H1 (cell line): ENCODE measurements around the gene SEMA3E. TPM values are rescaled to one million over a fixed set of nuclear protein-coding genes. Genes with fewer than 3 reads are reported as not detected.

ENCODE experiments used
- CTCF ChIA-PET: fragments of 300-600 bp; sonication (Branson Sonifier 250); formaldehyde crosslinking; loops from one replicate; lab custom pipeline; 2021; ENCODE audit not compliant: partially characterized antibody; lab: Charles Lee
- POLR2A ChIA-PET: fragments of 300-600 bp; sonication (Branson Sonifier 250); formaldehyde crosslinking; loops from one replicate; lab custom pipeline; 2021; ENCODE audit warnings: inconsistent platforms; ENCODE audit not compliant: partially characterized antibody; lab: Charles Lee
- DNase-seq, 2 experiments: peaks; one replicate each; pipeline versions ENCODE4 v3.0.0 to v3.0.0-alpha.2; 2010 to 2022; ENCODE audit warnings: low spot score in 2 of 2, low read depth in 1 of 2, mixed read lengths in 1 of 2
- FAIRE-seq: peaks from 2 replicates; lab custom pipeline; 2011; peaks lifted over from hg19 to GRCh38; lab: Jason Lieb, UNC
- H2AFZ ChIP-seq: 2 replicates; pipeline ENCODE4 v1.8.1; 2012; ENCODE audit warnings: low read length, inconsistent platforms
- H2AK5ac ChIP-seq: 2 replicates; pipeline ENCODE4 v1.6.1; 2013; ENCODE audit warnings: low read depth, low read length
- H2BK120ac ChIP-seq: replicated peaks from 2 replicates; pipeline ENCODE3; 2013; ENCODE audit warnings: low read depth, low read length, inconsistent platforms
- H2BK12ac ChIP-seq: 2 replicates; pipeline ENCODE4 v1.6.1; 2013; ENCODE audit warnings: low read depth, low read length
- H2BK15ac ChIP-seq: 2 replicates; pipeline ENCODE4 v1.6.1; 2013; ENCODE audit warnings: low read length
- H2BK20ac ChIP-seq: 2 replicates; pipeline ENCODE4 v1.6.1; 2013; ENCODE audit warnings: low read length
- H2BK5ac ChIP-seq: 2 replicates; pipeline ENCODE4 v1.6.1; 2013; ENCODE audit warnings: low read depth, low read length
- H3K14ac ChIP-seq: 2 replicates; pipeline ENCODE4 v1.6.1; 2013; ENCODE audit warnings: inconsistent platforms; ENCODE audit not compliant: insufficient read length
- H3K18ac ChIP-seq: 2 replicates; pipeline ENCODE4 v1.6.1; 2013; ENCODE audit warnings: low read length; ENCODE audit errors: extremely low read depth
- H3K23ac ChIP-seq: 2 replicates; pipeline ENCODE4 v1.6.1; 2013; ENCODE audit warnings: inconsistent platforms; ENCODE audit not compliant: insufficient read length
- H3K23me2 ChIP-seq: 2 replicates; pipeline ENCODE4 v1.6.1; 2013; ENCODE audit warnings: low read depth, low read length
- H3K27ac ChIP-seq: 2 replicates; pipeline ENCODE4 v1.6.1; 2011; ENCODE audit warnings: low read depth, low read length, inconsistent platforms
- H3K27me3 ChIP-seq, 4 experiments: replicated peaks in 1 of 4; 1 replicate in 1 of 4; 2 replicates in 3 of 4; pipeline versions ENCODE4 v1.6.1 to v1.8.1; 2011 to 2013; ENCODE audit warnings: low read length in 3 of 4, mild to moderate bottlenecking in 3 of 4, inconsistent platforms in 2 of 4, mixed read lengths in 2 of 4, moderate library complexity in 1 of 4; ENCODE audit not compliant: control insufficient read depth in 3 of 4, insufficient read depth in 3 of 4; ENCODE audit errors: extremely low read depth in 1 of 4
- H3K36me3 ChIP-seq, 4 experiments: 2 replicates each; pipeline versions ENCODE4 v1.6.1 to v1.8.1; 2011 to 2013; ENCODE audit warnings: mild to moderate bottlenecking in 4 of 4, low read length in 3 of 4, moderate library complexity in 2 of 4, control low read depth in 1 of 4, inconsistent platforms in 1 of 4; ENCODE audit not compliant: insufficient read depth in 4 of 4, control insufficient read depth in 2 of 4
- H3K4ac ChIP-seq: replicated peaks from 2 replicates; pipeline ENCODE3; 2013; ENCODE audit warnings: low read length, low read depth, mixed read lengths, inconsistent platforms; ENCODE audit not compliant: insufficient read length
- H3K4me1 ChIP-seq, 4 experiments: replicated peaks in 1 of 4; 1 replicate in 1 of 4; 2 replicates in 3 of 4; pipeline versions ENCODE4 v1.6.1 to v1.8.1; 2011 to 2013; ENCODE audit warnings: low read length in 3 of 4, inconsistent platforms in 2 of 4, mixed read lengths in 1 of 4; ENCODE audit not compliant: insufficient read depth in 4 of 4, control insufficient read depth in 3 of 4
- H3K4me2 ChIP-seq, 2 experiments: 2 replicates each; pipeline versions ENCODE4 v1.6.1 to v1.8.1; 2011 to 2013; ENCODE audit warnings: low read depth in 2 of 2, low read length in 2 of 2, control low read depth in 1 of 2, inconsistent platforms in 1 of 2, mild to moderate bottlenecking in 1 of 2; ENCODE audit not compliant: insufficient read depth in 1 of 2
- H3K4me3 ChIP-seq, 4 experiments: fragments of 200-600, 300-600 bp in 1 of 4; sonication (generic), shearing (Covaris generic), sonication (Bioruptor Twin) in 1 of 4; 2 replicates each; pipeline versions ENCODE4 v1.5.1 to v1.8.1; 2011 to 2016; ENCODE audit warnings: low read length in 4 of 4, low read depth in 3 of 4, control low read depth in 2 of 4, inconsistent platforms in 2 of 4, mild to moderate bottlenecking in 2 of 4, mixed read lengths in 1 of 4, moderate library complexity in 1 of 4; ENCODE audit not compliant: insufficient read depth in 2 of 4; ENCODE audit errors: extremely low read depth in 1 of 4
- H3K56ac ChIP-seq: replicated peaks from 2 replicates; pipeline ENCODE3; 2013; ENCODE audit warnings: low read depth, mild to moderate bottlenecking, mixed read lengths, low read length, inconsistent platforms; ENCODE audit not compliant: insufficient read length
- H3K79me1 ChIP-seq: 2 replicates; pipeline ENCODE4 v1.6.1; 2013; ENCODE audit warnings: low read depth, low read length, control low read depth
- H3K79me2 ChIP-seq, 2 experiments: 2 replicates each; pipeline versions ENCODE4 v1.6.1 to v1.8.1; 2012 to 2013; ENCODE audit warnings: low read length in 2 of 2, mild to moderate bottlenecking in 2 of 2, inconsistent platforms in 1 of 2; ENCODE audit not compliant: insufficient read depth in 2 of 2, control insufficient read depth in 1 of 2
- H3K9ac ChIP-seq, 4 experiments: replicated peaks in 1 of 4; 1 replicate in 1 of 4; 2 replicates in 3 of 4; pipeline versions ENCODE4 v1.6.1 to v1.8.1; 2011 to 2013; ENCODE audit warnings: low read depth in 3 of 4, low read length in 3 of 4, control low read depth in 2 of 4, mild to moderate bottlenecking in 2 of 4, moderate library complexity in 2 of 4, inconsistent platforms in 1 of 4; ENCODE audit errors: extremely low read depth in 1 of 4
- H3K9me3 ChIP-seq, 2 experiments: 2 replicates each; pipeline versions ENCODE4 v1.6.1 to v1.8.1; 2012 to 2013; ENCODE audit warnings: mild to moderate bottlenecking in 2 of 2, moderate library complexity in 2 of 2, control low read depth in 1 of 2, inconsistent platforms in 1 of 2, low read depth in 1 of 2, low read length in 1 of 2, mixed read lengths in 1 of 2; ENCODE audit not compliant: insufficient read depth in 2 of 2
- H4K20me1 ChIP-seq, 2 experiments: replicated peaks in 1 of 2; 2 replicates each; pipeline versions ENCODE3 to v1.8.1; 2011 to 2013; ENCODE audit warnings: inconsistent platforms in 2 of 2, low read length in 2 of 2, mild to moderate bottlenecking in 1 of 2; ENCODE audit not compliant: insufficient read depth in 2 of 2, control insufficient read depth in 1 of 2
- H4K5ac ChIP-seq: 2 replicates; pipeline ENCODE4 v1.6.1; 2013; ENCODE audit warnings: low read length, low read depth, mixed read lengths, inconsistent platforms; ENCODE audit not compliant: insufficient read length
- H4K8ac ChIP-seq: 2 replicates; pipeline ENCODE4 v1.8.0; 2013; ENCODE audit warnings: mild to moderate bottlenecking, moderate library complexity, low read length, inconsistent platforms; ENCODE audit not compliant: insufficient read depth; ENCODE audit errors: extremely low read depth
- H4K91ac ChIP-seq: replicated peaks from 2 replicates; pipeline ENCODE3; 2013; ENCODE audit warnings: low read length, mixed read lengths, inconsistent platforms; ENCODE audit not compliant: insufficient read length
- BRCA1 ChIP-seq: IDR thresholded peaks from 2 replicates; pipeline ENCODE4 v1.6.1; 2012; ENCODE audit warnings: low read depth, low read length, improper control_type of control experiment
- CBX8 ChIP-seq: fragments of 300-800, 300-1000 bp; sonication (generic); IDR thresholded peaks from 2 replicates; pipeline ENCODE4 v1.7.1; 2016; ENCODE audit warnings: low read depth, low read length, borderline replicate concordance
- CEBPB ChIP-seq: IDR thresholded peaks from 2 replicates; pipeline ENCODE4 v1.6.1; 2012; ENCODE audit warnings: low read depth, low read length
- GABPA ChIP-seq: IDR thresholded peaks from 2 replicates; pipeline ENCODE4 v1.6.1; 2011; ENCODE audit warnings: mild to moderate bottlenecking, low read length, moderate library complexity, borderline replicate concordance; ENCODE audit not compliant: insufficient read depth
- HDAC2 ChIP-seq, 2 experiments: fragments of 300-600 bp in 1 of 2; sonication (generic) in 1 of 2; IDR thresholded peaks; 2 replicates each; pipeline ENCODE4 v1.6.1; 2011 to 2012; ENCODE audit warnings: low read depth in 2 of 2, low read length in 2 of 2, mild to moderate bottlenecking in 2 of 2, moderate library complexity in 2 of 2, borderline replicate concordance in 1 of 2, inconsistent platforms in 1 of 2
- KDM1A ChIP-seq: fragments of 200-600, 300-600 bp; sonication (generic); IDR thresholded peaks from 2 replicates; pipeline ENCODE4 v1.7.1; 2016; ENCODE audit warnings: mild to moderate bottlenecking, low read length, borderline replicate concordance
- NRF1 ChIP-seq: IDR thresholded peaks from 2 replicates; pipeline ENCODE4 v1.6.1; 2011; ENCODE audit warnings: mild to moderate bottlenecking, low read depth, low read length, improper control_type of control experiment
- PHF8 ChIP-seq: fragments of 200-600 bp; sonication (generic); conservative IDR thresholded peaks from 2 replicates; pipeline ENCODE4 v1.7.1; 2012; ENCODE audit warnings: low read depth, mild to moderate bottlenecking, inconsistent platforms, low read length, moderate library complexity
- RNF2 ChIP-seq: fragments of 200-900, 300-1000 bp; sonication (generic); IDR thresholded peaks from 2 replicates; pipeline ENCODE4 v1.7.1; 2016; ENCODE audit warnings: borderline replicate concordance, low read depth, mild to moderate bottlenecking, antibody characterized with exemption, low read length; ENCODE audit not compliant: poor library complexity, severe bottlenecking; ENCODE audit errors: missing control alignments
- SIX5 ChIP-seq: IDR thresholded peaks from 2 replicates; pipeline ENCODE4 v1.6.1; 2011; ENCODE audit warnings: mild to moderate bottlenecking, low read depth, low read length
- SP4 ChIP-seq: IDR thresholded peaks from 2 replicates; pipeline ENCODE4 v1.6.1; 2012; ENCODE audit warnings: low read length, inconsistent platforms
- SUZ12 ChIP-seq: fragments of 200-600 bp; sonication (generic); IDR thresholded peaks from 2 replicates; pipeline ENCODE4 v1.6.1; 2012; ENCODE audit warnings: mild to moderate bottlenecking, inconsistent platforms, low read length, moderate library complexity, mixed read lengths
- ZNF274 ChIP-seq: IDR thresholded peaks from 2 replicates; pipeline ENCODE4 v1.7.0; 2012; ENCODE audit warnings: low read length, borderline replicate concordance; ENCODE audit errors: extremely low read depth
- polyA plus RNA-seq, 7 experiments: library from polyadenylated mRNA; depleted of rRNA in 3 of 7; stranded (reverse) in 5 of 7; unstranded in 2 of 7; fragments of >200 nt in 5 of 7; fragments of 200-250 nt in 2 of 7; gene quantifications; 1 replicate in 5 of 7; 2 replicates in 1 of 7; 4 replicates in 1 of 7; pipeline versions ENCODE4 v1.2.1 to v1.2.3, GENCODE V29; 2011 to 2013; ENCODE audit warnings: missing spikeins in 2 of 7, mixed read lengths in 2 of 7
- total RNA-seq: library from RNA; stranded (reverse); fragmentation: NEBNext Ultra II Directional; extraction: Animal tissue kit (Norgen Biotek cat#: 25700); gene quantifications from 2 replicates; pipeline ENCODE4 v1.2.1, GENCODE V29; 2021
- TF ChIP-seq, protein P1 (sequence below): IDR thresholded peaks from 2 replicates; pipeline ENCODE4 v1.6.1; 2012; ENCODE audit warnings: low read length, inconsistent platforms

SEMA3E gene
- total and polyA plus RNA-seq, 2 of the 8 experiments (the other 6 are each of a cell fraction or from before 2014, with no cell fraction given), result 0.93 to 0.94 TPM

DNA sequence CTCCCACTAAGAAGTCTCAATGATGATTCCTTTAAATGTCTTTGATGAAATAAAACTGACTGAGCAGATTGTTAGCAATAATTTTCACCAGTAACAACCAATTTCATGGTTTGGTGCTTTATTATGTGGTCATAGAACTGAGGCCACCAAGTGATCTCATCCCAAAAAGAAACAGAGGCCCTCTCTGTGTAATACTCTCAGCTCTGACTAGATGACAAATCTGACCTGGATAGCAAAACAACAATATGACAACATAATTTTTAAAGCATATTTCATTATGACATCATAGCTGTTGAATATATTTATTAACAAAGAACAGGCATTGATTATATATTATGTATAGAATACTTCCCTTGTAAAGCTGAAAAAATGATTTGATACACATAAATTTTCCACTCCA lies 5.9 kb downstream of the SEMA3E start:
- POLR2A ChIA-PET, result no interaction called here
- Histone ChIP-seq H3K23me2 (no peaks in the 10 kb centered on the region), H3K79me2 (no peaks in the 10 kb centered on the region), H4K5ac (no peak overlapping the region), H2BK120ac (no peak overlapping the region), H3K27ac (no peak overlapping the region), H3K4ac (no peak overlapping the region), H2AFZ (no peak overlapping the region), H2BK12ac (no peak overlapping the region), H4K91ac (no peak overlapping the region), H4K8ac (no peak overlapping the region), H3K14ac (no peak overlapping the region), H2BK5ac (no peak overlapping the region), H3K4me3 (no peak overlapping the region), H3K18ac (no peak overlapping the region), H3K9ac (no peak overlapping the region), H3K36me3 (no peaks in the 10 kb centered on the region), H3K9me3 (no peaks in the 10 kb centered on the region), H3K79me1 (no peaks in the 10 kb centered on the region), H2BK15ac (no peak overlapping the region), H3K4me2 (no peak overlapping the region), H2AK5ac (no peak overlapping the region), H2BK20ac (no peak overlapping the region), H3K56ac (no peak overlapping the region), H3K23ac (no peak overlapping the region), H3K4me1 (peaks cover 0 to 9% (median 2%) of the 10 kb centered on the region in 4 experiments; a peak in 2 of 7 replicates), H3K27me3 (no peaks in the 10 kb centered on the region), H4K20me1 (no peaks in the 10 kb centered on the region)
- CTCF ChIA-PET, result no interaction called here
- FAIRE-seq, result no peak
- no peak for DNase-seq
- TF ChIP-seq RNF2 (no peak), NRF1 (no peak), BRCA1 (no peak), SUZ12 (no peak), PHF8 (no peak), HDAC2 (IDR thresholded peaks at IDR 0.05; ENCODE audit: borderline replicate concordance in 1 of 2, low read depth in 2 of 2, low read length in 2 of 2) (no peak), GABPA (no peak), SP4 (no peak), CEBPB (no peak), ZNF274 (no peak), SIX5 (no peak), KDM1A (no peak), CBX8 (no peak)
- TF ChIP-seq, protein P1, sequence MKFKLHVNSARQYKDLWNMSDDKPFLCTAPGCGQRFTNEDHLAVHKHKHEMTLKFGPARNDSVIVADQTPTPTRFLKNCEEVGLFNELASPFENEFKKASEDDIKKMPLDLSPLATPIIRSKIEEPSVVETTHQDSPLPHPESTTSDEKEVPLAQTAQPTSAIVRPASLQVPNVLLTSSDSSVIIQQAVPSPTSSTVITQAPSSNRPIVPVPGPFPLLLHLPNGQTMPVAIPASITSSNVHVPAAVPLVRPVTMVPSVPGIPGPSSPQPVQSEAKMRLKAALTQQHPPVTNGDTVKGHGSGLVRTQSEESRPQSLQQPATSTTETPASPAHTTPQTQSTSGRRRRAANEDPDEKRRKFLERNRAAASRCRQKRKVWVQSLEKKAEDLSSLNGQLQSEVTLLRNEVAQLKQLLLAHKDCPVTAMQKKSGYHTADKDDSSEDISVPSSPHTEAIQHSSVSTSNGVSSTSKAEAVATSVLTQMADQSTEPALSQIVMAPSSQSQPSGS, result no peak
